ENCODE results near the gene SPATA17. TPM values are rescaled to one million over a fixed set of nuclear protein-coding genes. Genes with fewer than 3 reads are reported as not detected.

The SPATA17 gene
- total RNA-seq, 1 donor from 2014 or later = 0.63 TPM

GRCh38 chr1:217910791-217911320 is 279.7 kb downstream of the SPATA17 start:
- no peak overlapping the region for H3K4me3 ChIP-seq (ENCODE audit: low read depth, low read length)
- TF ChIP-seq CTCF (IDR thresholded peaks at IDR 0.05; ENCODE audit: insufficient read depth, low read length, poor library complexity, severe bottlenecking) = no peak
- H3K27me3 ChIP-seq (ENCODE audit: control insufficient read depth, insufficient read depth, low read length) = no peaks in the 10 kb centered on the region
- H3K36me3 ChIP-seq (ENCODE audit: control insufficient read depth, insufficient read depth, low read length) = no peaks in the 10 kb centered on the region
- DNase-seq (ENCODE audit: low read depth) = no peak

GRCh38 chr1:217911908-217912307 is 280.8 kb downstream of the SPATA17 start:
- TF ChIP-seq CTCF (IDR thresholded peaks at IDR 0.05; ENCODE audit: insufficient read depth, low read length, poor library complexity, severe bottlenecking) = peak; percentile 30
- H3K27me3 ChIP-seq (ENCODE audit: control insufficient read depth, insufficient read depth, low read length) = no peaks in the 10 kb centered on the region
- H3K36me3 ChIP-seq (ENCODE audit: control insufficient read depth, insufficient read depth, low read length) = no peaks in the 10 kb centered on the region
- DNase-seq (ENCODE audit: low read depth) = no peak
- H3K4me3 ChIP-seq (ENCODE audit: low read depth, low read length) = no peak overlapping the region

- H3K36me3 ChIP-seq (ENCODE audit: control insufficient read depth, insufficient read depth, low read length) = no peaks in the 10 kb centered on the region
- no peak overlapping the region for H3K4me3 ChIP-seq (ENCODE audit: low read depth, low read length)
- DNase-seq (ENCODE audit: low read depth) = no peak
- no peaks in the 10 kb centered on the region for H3K27me3 ChIP-seq (ENCODE audit: control insufficient read depth, insufficient read depth, low read length)
- TF ChIP-seq CTCF (IDR thresholded peaks at IDR 0.05; ENCODE audit: insufficient read depth, low read length, poor library complexity, severe bottlenecking) = no peak
Measured at GRCh38 chr1:217917281-217917887, 286.2 kb downstream of the SPATA17 start.

- no peak for TF ChIP-seq CTCF (IDR thresholded peaks at IDR 0.05; ENCODE audit: insufficient read depth, low read length, poor library complexity, severe bottlenecking)
- H3K27me3 ChIP-seq (ENCODE audit: control insufficient read depth, insufficient read depth, low read length) = no peaks in the 10 kb centered on the region
- H3K36me3 ChIP-seq (ENCODE audit: control insufficient read depth, insufficient read depth, low read length) = no peaks in the 10 kb centered on the region
- no peak for DNase-seq (ENCODE audit: low read depth)
- H3K4me3 ChIP-seq (ENCODE audit: low read depth, low read length) = no peak overlapping the region
Measured at GRCh38 chr1:217919683-217920388, 288.7 kb downstream of the SPATA17 start.

Other genes starting within 250 kb of the SPATA17 start
- gene GPATCH2, start 254 bp upstream of the SPATA17 start, total RNA-seq = 8.3 and 10.6 TPM in 2 replicates

All from kidney epithelial cell (primary cell).